ENCODE measurements around the gene PSMD4.

DNA sequence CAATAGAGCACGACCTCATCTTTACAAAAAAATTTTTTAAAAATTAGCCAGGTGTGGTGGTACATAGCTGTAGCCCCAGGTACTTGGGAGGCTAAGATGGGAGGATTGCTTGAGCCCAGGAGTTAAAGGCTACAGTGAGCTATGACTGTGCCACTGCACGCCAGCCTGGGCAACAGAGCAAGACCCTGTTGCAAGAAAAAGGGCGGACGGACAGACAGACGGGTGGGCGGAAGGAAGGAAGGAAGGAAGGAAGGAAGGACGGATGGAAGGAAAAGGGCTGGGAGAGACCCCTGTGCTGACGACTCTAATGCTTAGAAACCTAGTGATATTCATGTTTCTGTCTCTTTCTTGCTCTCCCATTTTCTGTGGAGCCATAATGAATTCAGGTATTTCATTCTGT is 58.3 kb downstream of the PSMD4 start:
- TF ChIP-seq CTCF (conservative IDR thresholded peaks at IDR 0.05; ENCODE audit: low read length): no peak
- no peak for TF ChIP-seq EZH2phosphoT487 (IDR thresholded peaks at IDR 0.05; ENCODE audit: borderline replicate concordance)

Measured in Loucy (cell line).